Ovary (tissue), 9 donors: ENCODE data around the gene EPG5. TPM values are rescaled to one million over a fixed set of nuclear protein-coding genes. Genes with fewer than 3 reads are reported as not detected.

Experiments
- DNase-seq, 5 donors: peaks; one replicate each; pipeline ENCODE4 v3.0.0-alpha.2; 2019 to 2020
- H3K27ac ChIP-seq, 2 donors: fragments of 200-600 bp; one replicate each; pipeline versions ENCODE4 v1.5.1 to v1.8.0; 2019 to 2022
- H3K27me3 ChIP-seq: fragments of 200-600 bp; one replicate; pipeline ENCODE4 v1.8.0; 2022
- H3K36me3 ChIP-seq: fragments of 200-600 bp; sonication (generic); one replicate; pipeline ENCODE4 v1.5.1; 2019
- H3K4me1 ChIP-seq: one replicate; pipeline ENCODE4 v1.8.1; 2013; ENCODE audit warnings: mild to moderate bottlenecking, moderate library complexity; ENCODE audit not compliant: insufficient read depth
- H3K4me3 ChIP-seq: fragments of 200-600 bp; sonication (generic); one replicate; pipeline ENCODE4 v1.5.1; 2017
- H3K9me3 ChIP-seq, 2 donors: fragments of 200-600 bp in 1 of 2; sonication (generic) in 1 of 2; one replicate each; pipeline versions ENCODE4 v1.5.1 to v1.8.1; 2013 to 2019; ENCODE audit warnings: mild to moderate bottlenecking in 1 of 2, moderate library complexity in 1 of 2
- CTCF ChIP-seq, 3 donors: fragments of 450-650 bp in 2 of 3; fragments of 200-600 bp in 1 of 3; IDR thresholded peaks; one replicate each; pipeline versions ENCODE4 v1.5.1 to v1.8.0; 2016 to 2022; ENCODE audit warnings: antibody characterized with exemption in 3 of 3, mild to moderate bottlenecking in 1 of 3
- EP300 ChIP-seq: sonication (generic); formaldehyde crosslinking; IDR thresholded peaks from one replicate; pipeline ENCODE4 v1.6.1; 2017; ENCODE audit warnings: antibody characterized with exemption
- POLR2A ChIP-seq: fragments of 450-650 bp; IDR thresholded peaks from one replicate; pipeline ENCODE4 v1.6.1; 2017; ENCODE audit warnings: antibody characterized with exemption, mild to moderate bottlenecking, moderate library complexity
- WGBS, 3 donors: extraction: QIAGEN DNeasy Blood & Tissue Kit in 1 of 3; methylation state at CpG; one replicate each; pipeline versions ENCODE4 v1.1.5 to v1.1.7; 2013 to 2017; 5-methylcytosine and 5-hydroxymethylcytosine counted together
- intact Hi-C, 4 donors: fragments of 100-400 bp; cut with DNase I; formaldehyde crosslinking; loops; one replicate each; pipeline versions ENCODE4 v1.11.0 to v1.15.1; 2022 to 2023
- polyA plus RNA-seq, 2 donors: library from polyadenylated mRNA; stranded (reverse); fragments of 200-250 nt in 1 of 2; fragments of 350-450 nt in 1 of 2; fragmentation: Illumina TruSeq in 1 of 2; extraction: RNeasy Lipid Tissue Mini Kit (QIAGEN cat#74804) in 1 of 2; gene quantifications; one replicate each; pipeline ENCODE4 v1.2.3, GENCODE V29; 2013 to 2014
- total RNA-seq, 7 donors: library from RNA; depleted of rRNA in 2 of 7; stranded (reverse); fragments of >200 nt in 2 of 7; fragmentation: NEBNext Ultra II Directional in 3 of 7; extraction: Animal tissue kit (Norgen Biotek cat#: 25700) in 3 of 7; gene quantifications; one replicate each; pipeline versions ENCODE4 v1.1.0 to v1.2.4, GENCODE V29; 2016 to 2023
- donor health status: DM: no; HTN: no; CAD: no; lungs with moderate emphysema.
- donor health status: DM: no; HTN: no; CAD: no.
- donor health status: Bipolar disorder and iron deficiency.
- donor health status: DM: yes; HTN: yes; CAD: no.
- donor health status: DM: no; HTN: no; CAD: no.
- donor health status: DM: yes; HTN: yes; CAD: no.

Gene EPG5
- total and polyA plus RNA-seq, 9 donors: 8.9 to 28.4 (median 21.2) TPM

GRCh38 chr18:46001892-46002291, 34.8 kb upstream of the EPG5 start:
- no peaks in the 10 kb centered on the region for H3K36me3 ChIP-seq
- H3K9me3 ChIP-seq: no peaks in the 10 kb centered on the region
- intact Hi-C loops: no loop called here
- DNase-seq: no peak
- WGBS, 3 donors: 93 to 96% (median 94%) methylated on average over 2 of the region's 2 CpGs
- no peak overlapping the region for H3K4me3 ChIP-seq
- no peak for TF ChIP-seq EP300
- no peak for TF ChIP-seq POLR2A
- no peak for TF ChIP-seq CTCF (IDR thresholded peaks at IDR 0.05)
- no peak overlapping the region for H3K27ac ChIP-seq
- H3K4me1 ChIP-seq: no peaks in the 10 kb centered on the region
- no peaks in the 10 kb centered on the region for H3K27me3 ChIP-seq

DNA sequence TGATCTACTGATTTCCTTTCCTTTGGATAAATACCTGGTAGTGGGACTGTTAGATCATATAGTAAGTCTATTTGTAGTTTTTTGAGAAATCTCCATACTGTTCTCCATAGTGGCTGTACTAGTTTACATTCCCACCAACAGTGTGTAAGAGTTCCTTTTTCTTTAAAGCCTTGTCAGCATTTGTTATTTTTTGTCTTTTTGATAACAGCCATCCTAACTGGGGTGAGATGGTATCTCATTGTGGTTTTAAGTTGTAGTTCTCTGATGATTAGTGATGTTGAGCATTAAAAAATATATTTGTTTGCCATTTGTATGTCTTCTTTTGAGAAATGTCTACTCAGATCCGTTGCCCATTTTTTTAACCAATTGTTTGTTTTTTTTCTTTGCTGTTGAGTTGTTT, 33.9 kb upstream of the EPG5 start:
- TF ChIP-seq EP300 (no peak), POLR2A (no peak), CTCF (IDR thresholded peaks at IDR 0.05) (no peak)
- intact Hi-C loops: no loop called here
- H3K27me3 ChIP-seq: no peaks in the 10 kb centered on the region
- H3K4me1 ChIP-seq: no peaks in the 10 kb centered on the region
- no peaks in the 10 kb centered on the region for H3K9me3 ChIP-seq
- no peaks in the 10 kb centered on the region for H3K36me3 ChIP-seq
- no peak for DNase-seq
- 75 to 81% (median 80%) methylated on average over 1 of the region's 1 CpG for WGBS, 3 donors
- no peak overlapping the region for H3K4me3 ChIP-seq
- H3K27ac ChIP-seq: no peak overlapping the region

GRCh38 chr18:45999536-45999935, 32.4 kb upstream of the EPG5 start:
- DNase-seq: no peak
- Histone ChIP-seq H3K9me3 (no peaks in the 10 kb centered on the region), H3K27me3 (no peaks in the 10 kb centered on the region), H3K27ac (no peak overlapping the region), H3K4me1 (no peaks in the 10 kb centered on the region), H3K36me3 (no peaks in the 10 kb centered on the region), H3K4me3 (no peak overlapping the region)
- TF ChIP-seq CTCF (IDR thresholded peaks at IDR 0.05) (no peak), EP300 (no peak), POLR2A (no peak)
- 82% methylated on average over 3 of the region's 3 CpGs for WGBS, 3 donors
- intact Hi-C loops: no loop called here

- intact Hi-C loops: no loop called here
- no peak for DNase-seq
- Histone ChIP-seq H3K4me3 (no peak overlapping the region), H3K4me1 (no peaks in the 10 kb centered on the region), H3K9me3 (no peaks in the 10 kb centered on the region), H3K27me3 (no peaks in the 10 kb centered on the region), H3K36me3 (no peaks in the 10 kb centered on the region), H3K27ac (no peak overlapping the region)
- WGBS, 3 donors: 64 to 66% (median 64%) methylated on average over 3 of the region's 3 CpGs
- TF ChIP-seq EP300: no peak
- TF ChIP-seq POLR2A: no peak
- TF ChIP-seq CTCF (IDR thresholded peaks at IDR 0.05): no peak
Measured at GRCh38 chr18:45998244-45998643, 31.1 kb upstream of the EPG5 start.

- Histone ChIP-seq H3K4me1 (no peaks in the 10 kb centered on the region), H3K9me3 (no peaks in the 10 kb centered on the region), H3K36me3 (no peaks in the 10 kb centered on the region), H3K4me3 (no peak overlapping the region), H3K27me3 (no peaks in the 10 kb centered on the region), H3K27ac (no peak overlapping the region)
- intact Hi-C loops: no loop called here
- TF ChIP-seq CTCF (IDR thresholded peaks at IDR 0.05) (no peak), EP300 (no peak), POLR2A (no peak)
- 83 to 92% (median 89%) methylated on average over 8 of the region's 8 CpGs for WGBS, 3 donors
- DNase-seq: no peak
Measured at GRCh38 chr18:45997700-45998151, 30.6 kb upstream of the EPG5 start.
